DMS 273 (cell line): Measurements from ENCODE around the gene SGIP1.
"Not testable (repeated sequence)": the region's sequence is repeated elsewhere in the genome, so short reads cannot be mapped to it uniquely, and the experiment has no call there.

Source experiments
- DNase-seq: peaks from one replicate; lab custom pipeline; 2025; ENCODE audit not compliant: unreplicated experiment; lab: John Stamatoyannopoulos, UW

Gene SGIP1

DNA sequence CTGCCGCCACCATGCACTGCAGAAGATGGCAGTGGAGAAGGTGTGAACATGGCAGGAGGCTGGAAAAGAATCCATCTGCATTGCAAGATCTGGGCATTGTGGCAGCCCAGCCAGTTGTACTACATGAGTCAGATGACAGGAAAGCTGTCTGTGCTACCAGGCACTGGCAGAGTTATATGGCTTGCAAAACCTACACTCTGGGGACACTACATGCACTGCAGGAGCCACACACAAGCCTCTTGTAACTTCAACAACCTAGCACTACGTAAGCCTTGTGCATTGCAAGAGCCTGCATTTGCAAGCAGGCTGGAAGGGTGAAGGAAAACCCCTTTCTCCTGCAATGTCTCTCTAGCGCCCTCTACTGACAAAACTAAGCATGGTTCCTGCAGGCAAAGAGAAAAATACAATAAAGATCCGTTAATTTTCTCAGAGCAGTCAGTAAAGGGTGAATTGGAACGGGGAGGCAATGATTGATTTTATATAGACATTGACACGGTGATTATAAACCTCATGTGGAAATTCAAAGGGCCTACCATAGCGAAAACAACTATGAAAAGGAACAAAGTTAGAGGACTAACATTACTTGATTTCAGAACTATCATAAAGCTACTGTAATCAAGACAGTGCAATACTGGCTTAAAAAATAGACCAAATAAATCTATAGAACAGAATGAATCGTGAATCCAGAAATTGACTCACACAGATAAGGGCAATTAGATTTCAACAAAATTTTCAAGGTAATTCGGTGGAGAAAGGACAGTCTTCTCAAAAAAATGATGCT lies 192.1 kb downstream of the SGIP1 start:
- DNase-seq = peak; percentile 81

GRCh38 chr1:66728021-66728420 lies 194.1 kb downstream of the SGIP1 start:
- DNase-seq = no peak

GRCh38 chr1:66728716-66729115 lies 194.8 kb downstream of the SGIP1 start:
- DNase-seq = not testable (repeated sequence)

DNA sequence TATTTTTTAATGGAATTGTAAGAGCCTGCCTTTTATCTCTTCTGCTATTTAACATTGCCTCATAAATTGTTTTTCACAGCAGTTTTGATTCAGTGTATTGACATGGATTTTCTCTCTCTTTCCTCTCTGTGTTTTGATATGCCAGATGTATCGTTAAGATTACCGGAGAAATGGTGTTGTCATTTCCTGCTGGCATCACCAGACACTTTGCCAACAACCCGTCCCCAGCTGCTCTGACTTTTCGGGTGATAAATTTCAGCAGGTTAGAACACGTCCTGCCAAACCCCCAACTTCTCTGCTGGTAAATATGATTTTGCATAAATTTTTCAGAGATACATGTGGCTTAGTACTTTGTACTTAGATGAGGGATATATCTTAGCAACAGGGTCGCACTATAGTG lies 195.2 kb downstream of the SGIP1 start:
- DNase-seq = peak; percentile 52

- DNase-seq = no peak
These were observed 195.6 kb downstream of the SGIP1 start for GRCh38 chr1:66729523-66729922.

DNA sequence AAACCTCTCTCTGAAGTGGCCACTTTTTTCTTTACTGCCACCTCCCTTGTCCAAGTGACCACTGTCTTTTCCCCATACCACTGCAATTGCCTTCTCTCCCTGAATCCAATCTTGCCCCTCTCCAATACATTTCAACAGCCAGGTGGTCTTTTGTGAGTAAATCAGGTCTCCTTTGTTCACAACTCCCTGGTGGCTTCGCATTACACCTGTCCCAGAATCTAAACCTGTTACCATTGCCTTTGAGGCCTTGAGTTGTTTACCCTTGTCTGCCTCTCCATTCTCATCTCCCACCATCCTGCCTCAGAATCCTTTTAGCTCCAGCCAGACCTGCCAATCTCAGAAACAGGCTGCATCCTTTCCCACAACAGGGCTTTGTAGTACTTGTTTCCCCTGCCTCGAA lies 196.5 kb downstream of the SGIP1 start:
- DNase-seq = no peak

GRCh38 chr1:66731170-66731865 lies 197.4 kb downstream of the SGIP1 start:
- DNase-seq = no peak

GRCh38 chr1:66732407-66733166 lies 198.6 kb downstream of the SGIP1 start:
- no peak for DNase-seq

DNA sequence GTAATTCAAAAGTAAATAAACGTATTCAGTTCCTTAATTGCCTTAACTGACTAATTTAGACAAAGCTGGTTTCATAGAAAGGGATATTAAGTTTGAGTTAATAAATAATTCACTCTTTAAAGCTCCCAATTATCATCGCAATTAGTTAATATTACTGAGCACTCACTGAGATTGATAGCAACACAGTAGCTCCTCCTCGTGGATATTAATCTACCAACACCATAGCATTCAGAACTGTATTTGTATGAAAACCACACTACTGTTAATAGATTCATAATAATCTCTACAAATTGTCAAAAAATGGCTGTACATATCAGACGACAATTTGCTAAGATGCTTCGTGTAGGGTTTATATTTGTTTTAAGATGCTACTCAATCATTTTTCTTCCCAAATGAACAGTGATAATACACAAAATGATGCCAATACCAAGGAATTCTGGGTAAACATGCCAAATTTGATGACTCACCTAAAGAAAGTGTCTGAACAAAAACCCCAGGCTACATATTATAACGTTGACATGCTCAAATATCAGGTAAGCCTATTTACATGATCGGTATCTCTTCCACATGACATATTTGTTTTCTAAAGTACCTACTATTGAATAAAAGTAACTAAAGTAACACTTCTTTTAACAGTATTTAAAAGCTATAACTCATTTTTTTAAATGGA lies 199.5 kb downstream of the SGIP1 start:
- no peak for DNase-seq

DNA sequence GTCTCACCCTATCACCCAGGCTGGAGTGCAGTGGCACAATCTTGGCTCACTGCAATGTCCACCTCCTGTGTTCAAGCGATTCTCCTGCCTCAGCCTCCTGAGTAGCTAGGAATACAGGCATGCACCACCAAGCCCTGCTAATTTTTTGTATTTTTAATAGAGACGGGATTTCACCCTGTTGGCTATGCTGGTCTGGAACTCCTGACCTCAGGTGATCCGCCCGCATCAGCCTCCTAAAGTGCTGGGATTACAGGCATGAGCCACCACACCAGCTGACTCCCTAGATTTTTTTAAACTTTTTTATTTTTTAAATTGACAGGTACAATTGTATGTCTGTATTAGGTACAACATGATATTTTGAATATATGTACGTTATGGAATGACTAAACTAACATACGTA lies 200.6 kb downstream of the SGIP1 start:
- DNase-seq = not testable (repeated sequence)

- DNase-seq = no peak
These were observed 203.9 kb downstream of the SGIP1 start for GRCh38 chr1:66737836-66738235.

GRCh38 chr1:66739401-66740157 lies 205.6 kb downstream of the SGIP1 start:
- no peak for DNase-seq

- no peak for DNase-seq
These were observed 211.5 kb downstream of the SGIP1 start for GRCh38 chr1:66745451-66745850.

GRCh38 chr1:66747501-66747900 lies 213.5 kb downstream of the SGIP1 start:
- DNase-seq = no peak

DNA sequence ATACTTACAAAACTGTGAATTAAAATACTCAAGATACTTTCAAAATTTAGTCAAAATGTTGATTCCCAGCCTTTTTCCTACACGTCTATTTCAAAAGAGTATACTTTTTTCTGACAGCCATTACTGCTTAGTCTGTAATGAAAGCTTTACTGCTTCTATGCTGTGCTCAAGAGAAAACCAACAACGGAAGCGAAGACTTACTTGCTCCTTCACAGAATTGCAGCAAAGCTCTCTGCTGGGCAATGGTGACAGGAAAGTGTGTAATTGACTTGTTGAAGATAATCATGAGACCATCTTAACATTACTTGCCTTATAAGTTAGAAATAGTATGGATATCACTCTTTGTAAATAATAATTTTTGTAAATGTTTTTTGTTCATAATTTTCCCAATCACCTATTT lies 216.6 kb downstream of the SGIP1 start:
- no peak for DNase-seq

GRCh38 chr1:66751160-66751559 lies 217.2 kb downstream of the SGIP1 start:
- no peak for DNase-seq

GRCh38 chr1:66752000-66752592 lies 218.1 kb downstream of the SGIP1 start, which contains the start of gene DYNLT5:
Gene DYNLT5 (plus strand): TSS chr1:66752459. CDS start chr1:66754659, 2,200 bp downstream.
- no peak for DNase-seq

DNA sequence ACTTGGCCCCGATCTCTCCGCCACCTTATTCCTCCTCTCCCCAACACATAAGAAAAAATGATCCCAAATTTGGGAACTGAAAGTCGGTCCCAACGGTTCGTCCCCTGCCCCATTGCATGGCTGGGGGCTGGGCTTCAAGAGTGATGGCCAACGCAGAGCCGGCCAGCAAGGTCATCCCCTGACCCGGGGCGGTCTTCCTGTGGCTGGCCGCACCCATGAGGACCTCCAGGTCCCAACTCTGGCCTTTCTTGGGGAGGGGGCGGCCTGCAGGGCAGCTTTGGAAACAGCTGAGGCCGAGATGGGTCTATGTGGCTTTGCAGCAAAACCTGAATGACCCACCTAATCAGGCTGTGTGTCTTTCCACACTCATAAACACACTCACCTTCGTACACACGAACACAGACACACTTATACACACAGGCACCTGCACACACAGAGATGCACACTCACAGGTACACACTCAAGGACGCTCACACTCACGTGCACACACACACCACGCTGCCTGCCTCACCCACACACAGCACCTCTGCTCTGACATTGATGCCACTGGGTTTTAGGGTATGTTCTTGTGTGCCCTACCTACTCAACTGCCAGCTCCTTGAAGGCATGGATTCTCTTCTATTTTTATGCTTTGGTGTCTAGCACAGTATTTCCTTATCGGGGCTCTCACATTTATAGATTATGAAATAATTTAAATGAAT lies 218.9 kb downstream of the SGIP1 start:
- no peak for DNase-seq

- DNase-seq = no peak
These were observed 223.8 kb downstream of the SGIP1 start for GRCh38 chr1:66757722-66758240.
